Activated naive CD8-positive, alpha-beta T cell treated with anti-CD3 and anti-CD28 coated beads, Interleukin-2, amount 50 U/mL, for 16 hours (primary cell): ENCODE data around the gene TFPT.

Source experiments
- DNase-seq: peaks from one replicate; pipeline ENCODE4 v3.0.0-alpha.2; 2020; ENCODE audit warnings: low read depth, low spot score

Gene TFPT

GRCh38 chr19:54081032-54081431 lies 34.4 kb downstream of the TFPT start, which contains the start of gene TARM1:
Gene TARM1 (minus strand): TSS chr19:54081365. CDS start chr19:54081340, 25 bp downstream.
- DNase-seq: no peak

GRCh38 chr19:54077334-54077733 lies 38.1 kb downstream of the TFPT start:
- no peak for DNase-seq

GRCh38 chr19:54074851-54075250 lies 40.6 kb downstream of the TFPT start:
- no peak for DNase-seq

- DNase-seq: no peak
Measured at GRCh38 chr19:54073829-54074228, 41.6 kb downstream of the TFPT start.

GRCh38 chr19:54069470-54069869 lies 46.0 kb downstream of the TFPT start:
- DNase-seq: no peak

- no peak for DNase-seq
Measured at GRCh38 chr19:54063350-54064116, 51.9 kb downstream of the TFPT start, which contains the start of gene VSTM1. Gene VSTM1 (minus strand): TSS chr19:54063897. CDS start chr19:54063777, 120 bp downstream.

GRCh38 chr19:54062643-54063042 lies 52.8 kb downstream of the TFPT start:
- DNase-seq: no peak
